GM18517 (cell line): ENCODE results near the gene ARL14EP.

Experiments
- ATAC-seq: cut with Tn5 transposase; IDR thresholded peaks from one replicate; pipeline ENCODE4 v1.9.1; 2021; ENCODE audit warnings: mild to moderate bottlenecking, moderate library complexity; ENCODE audit not compliant: unreplicated experiment

Gene ARL14EP

GRCh38 chr11:30326114-30326778 lies 3.3 kb downstream of the ARL14EP start:
- no peak for ATAC-seq

DNA sequence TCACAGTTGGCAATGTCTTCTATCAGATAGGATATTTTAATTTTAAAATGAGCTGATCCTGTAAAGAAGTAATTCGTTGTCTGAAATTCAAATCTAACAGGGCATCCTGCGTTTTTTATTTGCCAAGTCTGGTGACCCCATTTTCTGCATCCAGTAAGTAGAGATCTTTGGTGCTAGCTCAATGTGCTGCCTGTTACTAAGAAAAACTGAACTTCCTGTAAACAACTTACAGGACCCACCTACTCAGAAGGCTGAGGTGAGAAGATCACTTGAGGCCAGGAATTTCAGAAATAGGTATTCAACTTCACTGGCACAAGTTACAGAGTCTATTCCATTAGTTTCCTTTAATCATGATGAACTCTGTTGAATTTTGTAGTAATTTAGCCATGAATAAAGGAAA lies 4.0 kb downstream of the ARL14EP start:
- no peak for ATAC-seq

DNA sequence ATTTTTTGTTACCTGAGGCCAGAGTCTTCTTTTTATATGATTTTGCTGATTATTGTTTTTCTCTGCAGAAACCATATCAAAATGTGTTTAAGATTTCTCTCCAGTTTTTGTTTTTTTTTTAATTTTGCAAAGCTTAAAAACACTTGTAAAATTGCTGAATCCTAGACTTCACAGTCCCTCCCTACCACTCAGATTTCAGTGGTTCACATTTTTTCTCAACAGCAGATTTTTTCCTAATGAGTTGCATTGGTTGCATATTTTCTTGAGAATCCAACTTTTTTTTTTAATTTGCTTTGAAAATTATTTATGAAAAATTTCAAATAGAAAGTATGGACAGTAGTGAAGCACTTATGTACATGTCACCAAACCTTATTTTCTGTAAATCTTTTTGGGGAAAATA lies 5.8 kb downstream of the ARL14EP start:
- ATAC-seq: no peak

DNA sequence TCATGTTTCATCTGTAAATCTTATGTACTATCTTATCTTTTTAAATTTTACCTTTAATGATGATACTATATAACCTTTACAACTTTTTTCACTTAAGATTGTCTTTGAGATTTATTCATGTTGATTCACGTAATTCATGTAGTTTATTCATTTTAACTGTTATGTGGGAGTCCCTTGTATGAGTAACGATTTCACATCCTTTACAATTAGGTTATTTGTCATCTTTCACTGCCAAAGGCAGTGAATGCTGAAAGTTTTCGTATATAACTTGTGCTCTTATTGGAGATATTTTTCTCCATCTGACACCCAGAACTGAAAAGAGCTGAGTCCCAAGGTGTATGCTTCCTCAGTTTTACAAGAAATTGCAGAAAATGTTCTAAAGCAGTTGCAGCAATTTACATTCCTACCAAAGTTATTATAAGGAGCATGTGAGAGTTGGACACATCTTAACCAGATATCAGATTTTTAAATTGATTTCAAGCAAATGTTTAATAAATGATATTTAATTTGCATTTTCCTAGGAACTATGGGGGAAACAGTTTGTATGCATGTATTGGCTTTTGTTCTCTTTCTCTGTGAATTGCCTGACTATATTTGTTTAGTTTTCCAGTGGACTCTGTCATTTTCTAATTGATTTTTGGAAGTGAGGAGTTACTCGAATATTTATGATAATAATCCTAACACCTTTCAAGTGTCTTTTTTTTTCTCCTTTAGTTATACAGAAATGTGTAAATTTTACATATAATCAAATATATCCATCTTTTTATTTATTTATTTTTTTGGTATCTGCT lies 6.4 kb downstream of the ARL14EP start:
- no peak for ATAC-seq

DNA sequence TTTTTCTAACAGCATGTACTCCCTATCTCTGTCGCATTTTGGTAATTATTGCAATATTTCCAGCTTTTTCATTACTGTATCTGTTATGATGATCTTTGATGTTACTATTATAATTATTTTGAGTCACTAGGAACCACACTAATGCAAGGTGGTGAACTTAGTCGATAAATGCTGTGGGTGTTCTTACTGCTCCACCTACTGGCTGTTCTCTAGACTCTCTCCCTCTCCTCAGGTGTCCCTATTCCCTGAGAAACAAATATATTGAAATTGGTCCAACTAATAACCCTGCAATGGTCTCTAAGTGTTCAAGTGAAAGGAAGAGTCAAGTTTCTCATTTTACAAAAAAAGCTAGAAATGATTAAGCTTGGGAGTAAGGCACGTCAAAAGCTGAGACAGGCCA lies 10.5 kb downstream of the ARL14EP start:
- ATAC-seq: peak; percentile 50

- ATAC-seq: peak; percentile 97
Measured at GRCh38 chr11:30342736-30343166, 19.8 kb downstream of the ARL14EP start.

GRCh38 chr11:30344085-30344484 lies 21.2 kb downstream of the ARL14EP start:
- no peak for ATAC-seq

GRCh38 chr11:30345644-30346043 lies 22.7 kb downstream of the ARL14EP start:
- no peak for ATAC-seq

- no peak for ATAC-seq
Measured at GRCh38 chr11:30346068-30346688, 23.3 kb downstream of the ARL14EP start.

DNA sequence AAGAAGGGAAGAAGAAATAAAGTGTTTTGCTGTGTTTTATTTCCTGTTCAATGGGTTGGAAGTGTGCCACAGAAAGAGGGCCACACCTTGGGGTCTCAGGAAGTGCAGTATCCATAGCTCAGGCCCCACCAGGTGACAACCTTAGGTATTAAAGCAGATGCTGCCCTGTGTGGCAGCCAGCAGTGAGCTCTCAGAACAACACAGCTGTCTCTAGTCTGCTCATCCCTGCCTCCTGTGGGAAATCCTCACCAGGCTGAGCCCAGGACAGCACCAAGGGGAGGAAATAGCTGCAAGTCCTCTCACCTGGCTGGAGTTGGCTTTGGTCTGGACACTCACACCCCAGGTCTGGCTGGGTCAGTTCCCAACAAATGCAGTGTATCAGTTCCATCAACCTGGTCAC lies 25.1 kb downstream of the ARL14EP start:
- no peak for ATAC-seq

DNA sequence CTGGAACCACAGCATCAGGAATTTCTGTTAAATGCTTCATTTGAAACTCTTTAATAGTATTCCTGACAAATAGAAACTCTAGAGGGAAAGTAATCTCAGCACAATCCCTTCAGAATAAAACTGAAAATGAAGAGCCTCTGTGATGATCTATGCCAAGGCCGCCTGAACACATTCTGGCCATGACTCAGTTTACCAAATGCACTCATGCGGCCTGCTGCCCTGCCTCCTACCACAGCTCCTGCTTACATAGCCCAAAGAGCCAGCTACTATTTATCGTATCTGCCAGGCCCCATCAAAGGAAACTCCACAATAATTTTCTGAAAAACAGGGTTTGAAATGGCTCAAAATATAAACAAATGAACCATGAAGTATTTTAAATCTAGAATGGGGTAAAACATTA lies 27.0 kb downstream of the ARL14EP start:
- no peak for ATAC-seq

GRCh38 chr11:30350384-30350783 lies 27.5 kb downstream of the ARL14EP start:
- no peak for ATAC-seq

GRCh38 chr11:30351061-30351460 lies 28.2 kb downstream of the ARL14EP start:
- no peak for ATAC-seq

DNA sequence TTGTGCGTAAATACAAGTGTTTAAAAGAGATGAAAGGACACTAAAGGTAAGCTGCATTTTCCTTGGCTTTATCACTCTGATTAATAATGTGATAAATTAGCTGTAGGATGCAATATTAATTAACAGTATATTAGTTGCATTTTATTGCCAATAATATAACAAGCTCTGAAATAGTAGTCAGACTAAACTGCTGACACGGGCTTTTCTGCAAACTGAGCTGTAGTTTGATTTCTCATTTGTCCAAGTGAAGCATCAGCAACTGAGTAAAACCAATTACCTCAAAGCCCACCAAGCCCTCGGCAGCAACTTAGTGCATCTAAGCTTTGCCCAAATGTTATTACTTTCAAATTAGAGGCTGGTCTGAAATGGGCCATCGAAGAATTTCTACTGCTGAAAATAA lies 33.5 kb downstream of the ARL14EP start:
- no peak for ATAC-seq

- ATAC-seq: no peak
Measured at GRCh38 chr11:30357872-30358271, 35.0 kb downstream of the ARL14EP start.

DNA sequence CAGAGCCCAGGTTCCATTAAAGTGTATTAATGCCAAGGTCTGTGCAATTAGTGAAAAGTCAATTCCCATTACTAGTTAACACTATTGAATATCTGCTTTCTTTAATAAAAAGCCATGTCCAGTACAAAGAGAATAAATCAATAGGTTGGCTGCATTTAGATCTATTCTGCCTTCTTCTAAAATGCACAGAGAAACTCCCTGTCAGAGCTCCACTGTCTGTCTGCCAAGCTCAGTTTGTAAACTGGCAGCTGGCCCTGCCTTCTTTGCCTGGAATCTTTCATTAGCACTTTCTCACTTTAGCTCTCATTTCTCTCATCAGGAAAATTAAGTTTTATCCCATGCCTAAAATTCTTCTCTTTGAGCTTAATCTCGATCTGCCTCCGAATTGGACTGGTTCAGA lies 35.6 kb downstream of the ARL14EP start:
- ATAC-seq: no peak

- no peak for ATAC-seq
Measured at GRCh38 chr11:30360741-30361140, 37.8 kb downstream of the ARL14EP start.

- ATAC-seq: no peak
Measured at GRCh38 chr11:30364139-30364836, 41.4 kb downstream of the ARL14EP start.

- no peak for ATAC-seq
Measured at GRCh38 chr11:30364837-30365482, 42.1 kb downstream of the ARL14EP start.

DNA sequence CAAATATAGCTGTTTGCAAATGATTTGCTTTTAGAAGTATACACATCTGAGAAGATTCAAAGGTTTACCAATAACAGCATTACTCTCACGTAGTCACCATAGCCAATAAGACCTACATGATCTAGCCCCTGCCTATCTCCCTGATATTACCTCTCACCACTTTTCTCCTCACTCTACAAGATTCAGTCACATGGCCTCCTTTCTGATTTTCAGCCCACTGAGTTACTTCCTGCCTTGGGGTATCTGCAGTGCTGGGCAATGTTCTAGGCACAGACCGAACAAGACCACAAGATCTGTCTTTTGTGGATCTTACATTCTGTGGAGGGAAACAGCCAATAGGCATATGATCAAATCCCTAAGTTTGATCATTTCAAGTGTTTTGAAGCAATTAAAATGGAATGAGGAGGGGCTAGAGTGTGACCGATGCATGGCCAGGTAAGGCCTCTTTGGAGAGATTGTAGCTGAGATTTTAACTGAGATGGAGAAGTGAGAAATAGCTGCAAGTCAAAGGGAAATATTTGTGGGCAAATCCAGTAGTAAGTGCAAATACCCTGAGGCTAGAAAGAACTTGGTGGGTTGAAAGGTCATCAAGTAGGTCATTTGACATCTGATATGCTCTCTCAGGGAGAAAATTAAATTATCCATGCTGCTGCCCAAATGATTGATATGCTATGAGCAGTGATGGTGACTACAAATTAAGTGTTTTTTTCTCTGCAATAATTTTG lies 43.1 kb downstream of the ARL14EP start:
- no peak for ATAC-seq
